Right renal pelvis (tissue), 4 donors: ENCODE measurements around the gene PSME1. TPM values are rescaled to one million over a fixed set of nuclear protein-coding genes. Genes with fewer than 3 reads are reported as not detected.
A peak's percentile ranks its signal among the peaks of the same experiment; 100 is the strongest.

Experiments used
- DNase-seq, 4 donors: peaks; one replicate each; pipeline ENCODE4 v3.0.0-alpha.2; 2013; ENCODE audit warnings: low read depth in 4 of 4, low spot score in 3 of 4, missing footprints in 1 of 4
- polyA plus RNA-seq, 4 donors: library from polyadenylated mRNA; unstranded; fragments of 120-200 nt; gene quantifications; one replicate each; pipeline ENCODE4 v1.2.1, GENCODE V29; 2013; ENCODE audit not compliant: insufficient read length in 4 of 4

Gene PSME1
- polyA plus RNA-seq, 4 donors = 198 to 214 (median 206) TPM

- no peak for DNase-seq
These were observed 28.6 kb downstream of the PSME1 start for GRCh38 chr14:24164518-24164991.

DNA sequence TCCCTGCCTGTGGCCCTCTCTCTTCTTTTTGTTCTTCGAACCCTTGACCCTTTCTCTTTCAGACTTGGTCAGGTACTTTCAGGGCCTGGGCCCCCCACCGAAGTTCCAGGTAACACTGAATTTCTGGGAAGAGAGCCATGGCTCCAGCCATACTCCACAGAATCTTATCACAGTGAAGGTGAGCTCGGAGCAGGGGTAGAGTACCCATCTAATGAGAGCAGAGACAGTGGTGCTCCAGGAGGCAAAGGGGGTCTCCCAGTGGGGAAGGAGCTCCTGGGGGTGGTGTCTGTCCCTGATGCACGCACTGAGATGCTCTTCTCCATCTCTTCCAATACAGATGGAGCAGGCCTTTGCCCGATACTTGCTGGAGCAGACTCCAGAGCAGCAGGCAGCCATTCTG is 29.8 kb downstream of the PSME1 start:
- no peak for DNase-seq

GRCh38 chr14:24167469-24168114 is 31.6 kb downstream of the PSME1 start:
- no peak for DNase-seq

DNA sequence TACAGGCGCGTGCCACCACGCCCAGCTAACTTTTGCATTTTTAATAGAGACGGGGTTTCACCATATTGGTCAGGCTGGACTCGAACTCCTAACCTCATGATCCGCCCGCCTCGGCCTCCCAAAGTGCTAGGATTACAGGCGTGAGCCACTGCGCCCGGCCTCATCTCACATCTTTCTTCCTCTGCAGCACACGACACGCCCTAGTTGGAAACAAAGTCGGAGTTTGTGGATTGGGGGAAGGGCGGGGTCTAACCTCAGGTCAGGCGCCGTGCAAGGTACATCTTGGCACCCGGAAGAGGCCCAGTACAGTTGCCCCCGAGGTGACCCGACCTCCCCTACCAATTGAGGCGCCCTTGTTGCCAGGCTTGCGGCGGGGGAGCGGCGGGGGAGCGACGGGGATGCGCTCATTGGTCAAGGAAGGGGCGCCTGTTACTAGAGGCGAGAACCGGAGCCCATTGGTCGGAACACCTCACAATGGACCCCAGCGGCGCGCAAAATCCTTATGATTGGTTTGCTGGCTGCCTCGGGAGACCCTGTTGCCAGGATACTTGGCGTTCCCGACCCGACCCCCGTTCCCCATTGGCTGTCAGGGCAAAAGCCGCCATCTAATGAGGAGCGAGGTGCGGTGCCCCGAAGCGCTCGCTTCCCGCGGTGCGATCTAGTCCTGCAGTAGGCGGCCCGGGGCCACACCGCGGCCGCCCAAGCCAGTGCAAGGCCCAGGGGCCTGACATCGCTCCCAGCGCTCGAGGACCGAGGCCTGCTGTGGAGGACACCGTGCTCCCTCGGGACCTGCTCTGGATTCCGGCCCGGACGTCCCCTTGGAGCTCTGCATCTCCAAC is 35.6 kb downstream of the PSME1 start, which contains the start of gene REC8:
Gene REC8, plus strand, starts transcription at position 659 of the 839 bp plus-strand sequence. CDS start 473 bp downstream, outside the sequence.
- DNase-seq = peak; percentile 79 to 92 (median 88)

- DNase-seq = peak in 1 of 4 donors; percentile 8
These were observed 36.4 kb downstream of the PSME1 start for GRCh38 chr14:24172261-24172860.

GRCh38 chr14:24172871-24173281 is 36.9 kb downstream of the PSME1 start:
- DNase-seq = no peak

DNA sequence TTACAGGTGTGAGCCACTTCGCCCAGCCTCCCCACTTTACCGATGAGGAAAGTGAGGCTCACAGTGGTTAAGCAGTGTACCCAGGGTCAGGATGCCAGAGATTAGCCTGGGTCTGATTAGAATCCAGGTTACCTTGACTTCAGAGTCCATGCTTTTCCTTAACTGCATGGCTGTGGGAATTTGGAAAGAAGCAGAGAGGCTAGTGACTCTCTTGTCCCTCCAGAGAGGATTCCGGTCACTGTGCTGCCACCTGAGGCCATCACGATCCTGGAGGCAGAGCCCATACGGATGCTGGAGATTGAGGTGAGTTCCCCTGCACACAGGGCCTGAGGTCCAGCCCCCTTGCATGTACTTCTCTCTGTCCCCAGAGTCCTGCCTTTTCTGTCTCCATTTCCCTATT is 40.6 kb downstream of the PSME1 start:
- DNase-seq = no peak

GRCh38 chr14:24177041-24177825 is 41.2 kb downstream of the PSME1 start:
- DNase-seq = no peak

DNA sequence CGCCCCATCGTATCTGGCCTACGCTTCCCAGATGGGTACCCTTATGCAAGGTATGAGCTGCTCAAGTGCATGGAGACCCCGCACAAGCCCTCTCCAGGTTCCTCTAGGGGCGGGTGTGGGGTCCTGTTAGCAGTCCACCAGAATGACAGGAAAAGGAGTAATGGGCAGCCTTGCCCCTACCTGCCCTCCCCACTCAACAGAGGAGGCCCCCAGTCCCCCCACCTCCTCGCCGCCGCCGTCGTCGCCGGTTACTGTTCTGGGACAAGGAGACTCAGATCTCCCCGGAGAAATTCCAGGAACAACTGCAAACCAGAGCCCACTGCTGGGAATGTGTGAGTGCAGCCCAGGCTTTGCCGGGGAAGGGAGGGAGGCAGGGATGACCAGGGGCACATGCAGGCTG is 41.9 kb downstream of the PSME1 start:
- no peak for DNase-seq

- DNase-seq = no peak
These were observed 42.6 kb downstream of the PSME1 start for GRCh38 chr14:24178399-24179178.

GRCh38 chr14:24179294-24179960 is 43.4 kb downstream of the PSME1 start:
- DNase-seq = no peak

DNA sequence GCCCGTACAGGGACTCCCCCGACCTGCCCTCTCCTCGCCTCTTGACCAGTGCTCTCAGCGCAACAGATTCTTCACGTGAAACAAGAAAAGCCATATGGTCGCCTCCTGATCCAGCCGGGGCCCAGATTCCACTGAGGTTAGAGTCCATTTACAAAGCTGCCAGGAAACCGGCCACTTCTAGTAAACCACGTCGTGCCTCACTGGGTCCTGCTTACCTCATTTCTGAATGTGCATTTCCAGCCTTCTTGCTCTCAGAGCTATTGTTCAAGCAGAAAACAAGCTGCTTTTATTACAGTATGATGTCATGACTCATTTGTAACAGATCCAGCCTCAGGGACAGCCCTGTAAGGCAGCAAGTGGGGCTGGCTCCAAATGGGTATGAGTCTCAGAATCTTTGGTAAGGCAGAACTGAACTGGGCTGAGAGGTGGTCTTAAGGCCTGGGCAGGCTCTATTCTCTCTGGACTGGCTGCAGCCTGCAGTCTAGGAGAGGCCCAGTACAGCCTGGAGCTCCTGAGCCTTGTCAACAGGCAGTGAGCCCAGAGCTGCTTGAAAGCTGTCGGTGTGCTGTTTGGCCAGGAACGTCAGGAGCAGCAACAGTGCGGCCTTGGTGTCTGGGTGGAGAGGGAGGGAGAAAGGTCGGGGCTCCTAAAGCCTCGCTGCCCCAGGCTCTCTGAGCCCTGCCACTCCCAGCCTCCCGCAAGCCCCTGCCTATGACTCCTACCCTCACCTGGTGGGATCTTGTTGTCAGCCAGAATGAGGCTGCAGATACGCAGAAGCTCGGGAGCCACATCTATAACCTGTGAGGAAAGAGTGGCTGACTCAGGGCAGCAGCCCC is 44.2 kb downstream of the PSME1 start:
- peak in 1 of 4 donors; percentile 18 for DNase-seq

DNA sequence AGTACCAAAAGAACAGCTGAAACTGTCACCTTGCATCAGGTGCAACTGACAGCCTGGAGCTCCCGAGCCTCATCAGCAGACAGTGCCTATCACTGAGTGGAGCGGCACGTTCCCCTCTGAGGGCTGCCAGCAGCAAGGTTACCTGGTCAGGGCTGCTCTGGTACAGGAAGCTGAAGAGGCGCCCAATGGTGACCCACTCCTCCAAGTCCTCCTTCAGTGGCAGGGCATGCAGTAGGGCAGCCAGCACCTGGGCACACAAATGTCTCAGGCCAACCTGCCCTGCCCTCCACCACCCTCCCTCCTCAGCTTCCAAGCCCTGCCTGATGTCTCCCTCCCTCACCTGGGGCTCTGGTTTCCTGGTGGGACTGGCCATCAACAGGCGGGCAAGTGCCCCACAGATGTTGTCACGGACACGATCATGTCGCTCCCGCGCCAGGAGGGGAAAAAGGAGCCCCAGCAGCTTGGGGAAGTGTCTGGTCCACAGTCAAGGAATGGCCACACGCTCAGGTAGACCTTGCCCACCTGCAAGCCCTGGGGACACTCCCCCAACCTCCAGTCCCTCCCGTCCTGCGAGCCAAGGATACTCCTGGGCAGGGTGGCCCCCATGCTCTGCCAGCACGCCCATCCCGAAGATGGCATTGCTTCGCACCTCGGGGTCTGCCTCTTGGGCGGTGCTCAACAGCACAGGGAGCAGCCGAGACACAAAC is 45.5 kb downstream of the PSME1 start:
- no peak for DNase-seq

- DNase-seq = no peak
These were observed 46.3 kb downstream of the PSME1 start for GRCh38 chr14:24182110-24182882.

DNA sequence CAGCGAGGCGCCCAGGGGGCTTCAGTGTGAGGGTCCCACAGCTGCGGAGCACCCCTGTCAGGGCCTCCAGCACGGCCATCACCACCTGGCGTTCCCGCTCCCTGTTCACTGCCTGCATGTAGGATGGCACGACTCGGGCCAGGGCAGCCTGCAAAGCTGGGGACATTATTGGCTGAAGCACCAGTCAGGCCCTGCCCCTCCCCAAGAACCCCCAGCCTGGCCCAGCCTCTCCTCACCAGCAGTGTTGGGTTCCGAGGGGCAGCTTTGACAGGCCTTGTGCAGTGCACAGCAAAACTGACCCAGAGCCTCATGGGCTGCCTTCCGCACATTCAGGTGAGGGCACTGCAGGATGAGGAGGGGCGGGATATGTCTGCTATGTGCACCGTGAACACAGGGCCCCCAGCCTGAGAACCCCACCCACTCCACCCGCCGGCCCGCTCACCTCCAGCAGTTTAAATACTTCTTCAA is 47.1 kb downstream of the PSME1 start:
- no peak for DNase-seq

GRCh38 chr14:24184104-24184970 is 48.3 kb downstream of the PSME1 start:
- DNase-seq = no peak
